ENCODE results near the gene TAL2.

The TAL2 gene

GRCh38 chr9:105663914-105664313 lies 1.7 kb downstream of the TAL2 start:
- TF ChIP-seq REST (IDR thresholded peaks at IDR 0.05; ENCODE audit: insufficient read depth in 1 of 2, low read depth in 2 of 2, low read length in 2 of 2) (no peak), FOXP2 (optimal IDR thresholded peaks at IDR 0.05; ENCODE audit: borderline replicate concordance, extremely low read depth, extremely low read length, insufficient read depth) (no peak), POLR2AphosphoS5 (IDR thresholded peaks at IDR 0.05; ENCODE audit: low read depth, low read length) (no peak), SIN3A (IDR thresholded peaks at IDR 0.05; ENCODE audit: borderline replicate concordance, insufficient read depth, low read length) (no peak), TAF1 (IDR thresholded peaks at IDR 0.05; ENCODE audit: borderline replicate concordance, insufficient read depth, low read length) (no peak)

GRCh38 chr9:105667867-105668266 lies 5.6 kb downstream of the TAL2 start:
- TF ChIP-seq POLR2AphosphoS5 (IDR thresholded peaks at IDR 0.05; ENCODE audit: low read depth, low read length) = no peak
- no peak for TF ChIP-seq TAF1 (IDR thresholded peaks at IDR 0.05; ENCODE audit: borderline replicate concordance, insufficient read depth, low read length)
- TF ChIP-seq FOXP2 (optimal IDR thresholded peaks at IDR 0.05; ENCODE audit: borderline replicate concordance, extremely low read depth, extremely low read length, insufficient read depth) = no peak

DNA sequence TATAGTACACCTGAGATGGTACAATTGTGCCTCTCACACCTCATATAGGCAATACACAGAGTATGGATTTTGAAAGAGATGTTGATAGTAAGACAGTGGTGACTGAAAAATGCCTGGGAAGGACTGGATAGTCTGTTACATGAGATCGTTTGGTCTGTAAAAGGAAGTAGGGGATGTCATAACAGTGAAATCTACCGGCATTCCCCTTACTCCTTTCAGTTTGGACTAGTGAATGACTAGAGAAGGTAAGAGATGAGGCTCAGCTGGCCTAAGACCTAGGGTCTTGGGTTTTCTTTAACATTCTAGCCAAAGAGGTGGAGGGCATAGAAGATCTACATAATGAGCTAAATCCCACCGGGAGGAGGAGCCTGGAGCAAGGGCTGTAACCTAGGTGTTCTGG lies 8.1 kb downstream of the TAL2 start:
- TF ChIP-seq POLR2AphosphoS5 (IDR thresholded peaks at IDR 0.05; ENCODE audit: low read depth, low read length) (no peak), SIN3A (IDR thresholded peaks at IDR 0.05; ENCODE audit: borderline replicate concordance, insufficient read depth, low read length) (no peak), REST (IDR thresholded peaks at IDR 0.05; ENCODE audit: insufficient read depth in 1 of 2, low read depth in 2 of 2, low read length in 2 of 2) (no peak), FOXP2 (optimal IDR thresholded peaks at IDR 0.05; ENCODE audit: borderline replicate concordance, extremely low read depth, extremely low read length, insufficient read depth) (no peak), TAF1 (IDR thresholded peaks at IDR 0.05; ENCODE audit: borderline replicate concordance, insufficient read depth, low read length) (no peak)

- no peak for TF ChIP-seq POLR2AphosphoS5 (IDR thresholded peaks at IDR 0.05; ENCODE audit: low read depth, low read length)
- no peak for TF ChIP-seq SIN3A (IDR thresholded peaks at IDR 0.05; ENCODE audit: borderline replicate concordance, insufficient read depth, low read length)
- no peak for TF ChIP-seq REST (IDR thresholded peaks at IDR 0.05; ENCODE audit: insufficient read depth in 1 of 2, low read depth in 2 of 2, low read length in 2 of 2)
- no peak for TF ChIP-seq TAF1 (IDR thresholded peaks at IDR 0.05; ENCODE audit: borderline replicate concordance, insufficient read depth, low read length)
- no peak for TF ChIP-seq FOXP2 (optimal IDR thresholded peaks at IDR 0.05; ENCODE audit: borderline replicate concordance, extremely low read depth, extremely low read length, insufficient read depth)
Measured at GRCh38 chr9:105670775-105671174, 8.5 kb downstream of the TAL2 start.

- TF ChIP-seq POLR2AphosphoS5 (IDR thresholded peaks at IDR 0.05; ENCODE audit: low read depth, low read length) = no peak
- TF ChIP-seq TAF1 (IDR thresholded peaks at IDR 0.05; ENCODE audit: borderline replicate concordance, insufficient read depth, low read length) = no peak
- no peak for TF ChIP-seq SIN3A (IDR thresholded peaks at IDR 0.05; ENCODE audit: borderline replicate concordance, insufficient read depth, low read length)
- no peak for TF ChIP-seq FOXP2 (optimal IDR thresholded peaks at IDR 0.05; ENCODE audit: borderline replicate concordance, extremely low read depth, extremely low read length, insufficient read depth)
- TF ChIP-seq REST (IDR thresholded peaks at IDR 0.05; ENCODE audit: insufficient read depth in 1 of 2, low read depth in 2 of 2, low read length in 2 of 2) = no peak
Measured at GRCh38 chr9:105672711-105673234, 10.5 kb downstream of the TAL2 start.

Data from PFSK-1 (cell line).